HCT116 (cell line): ENCODE data around the gene FER. TPM values are rescaled to one million over a fixed set of nuclear protein-coding genes. Genes with fewer than 3 reads are reported as not detected.
"Not testable (repeated sequence)": the region's sequence is repeated elsewhere in the genome, so short reads cannot be mapped to it uniquely, and the experiment has no call there.

Experiments
- ATAC-seq: fragments of 200-7000 bp; cut with Tn5 transposase; 2 replicates; pipeline ENCODE4 v1.9.1; 2020; ENCODE audit warnings: mild to moderate bottlenecking, moderate library complexity
- BruUV-seq: library from RNA; stranded (reverse); fragments of 400-500 nt; replicated peaks from 2 replicates; lab custom pipeline; 2021; lab: Mats Ljungman, UMichigan
- CTCF ChIA-PET: fragments of 300-600 bp; sonication (Branson Sonifier 250); formaldehyde crosslinking; loops from one replicate; lab custom pipeline; 2021; ENCODE audit warnings: antibody characterized with exemption; lab: Charles Lee
- POLR2A ChIA-PET: fragments of 300-600, 350-600 bp; sonication (Branson Sonifier 250); formaldehyde crosslinking; loops from one replicate; lab custom pipeline; 2021; ENCODE audit warnings: antibody characterized with exemption; lab: Charles Lee
- RAD21 ChIA-PET, 2 experiments: fragments of 300-600 bp; sonication (Branson Sonifier 250); formaldehyde crosslinking; loops; one replicate each; lab custom pipeline; 2023; ENCODE audit warnings: low total read pairs in 2 of 2; ENCODE audit not compliant: uncharacterized antibody in 2 of 2, unreplicated experiment in 2 of 2, low non-redundant PET in 1 of 2; lab: Charles Lee
- DNase-seq: peaks from one replicate; pipeline ENCODE4 v3.0.0-alpha.2; 2010; ENCODE audit warnings: low read depth, low spot score
- H2AFZ ChIP-seq: fragments of 200-600 bp; shearing (Covaris generic), sonication (generic); 2 replicates; pipeline ENCODE4 v1.6.1; 2017; ENCODE audit warnings: low read depth, mixed run types, mixed read lengths, antibody characterized with exemption, low read length; ENCODE audit not compliant: poor library complexity, severe bottlenecking
- H3K27ac ChIP-seq: 2 replicates; pipeline ENCODE4 v1.5.1; 2012; ENCODE audit warnings: low read depth, low read length
- H3K27me3 ChIP-seq: fragments of 200-600 bp; sonication (generic); 2 replicates; pipeline ENCODE4 v1.6.1; 2016; ENCODE audit warnings: mixed run types, low read length, mixed read lengths; ENCODE audit not compliant: insufficient read depth
- H3K36me3 ChIP-seq, 2 experiments: fragments of 200-500 bp in 1 of 2; fragments of 200-600 bp in 1 of 2; sonication (Bioruptor generic) in 1 of 2; sonication (generic) in 1 of 2; 2 replicates each; pipeline versions ENCODE4 v1.5.1 to v1.6.1; 2014 to 2016; ENCODE audit warnings: low read length in 2 of 2, inconsistent platforms in 1 of 2, mixed read lengths in 1 of 2, mixed run types in 1 of 2; ENCODE audit not compliant: insufficient read depth in 2 of 2, control insufficient read depth in 1 of 2
- H3K4me1 ChIP-seq, 2 experiments: fragments of 200-600 bp in 1 of 2; sonication (generic) in 1 of 2; 2 replicates each; pipeline versions ENCODE4 v1.5.1 to v1.6.1; 2012 to 2017; ENCODE audit warnings: low read length in 2 of 2, inconsistent platforms in 1 of 2, mild to moderate bottlenecking in 1 of 2, mixed read lengths in 1 of 2, mixed run types in 1 of 2, moderate library complexity in 1 of 2; ENCODE audit not compliant: insufficient read depth in 2 of 2, control insufficient read depth in 1 of 2
- H3K4me2 ChIP-seq: fragments of 200-600 bp; sonication (generic); 2 replicates; pipeline ENCODE4 v1.6.1; 2017; ENCODE audit warnings: mixed run types, low read length, mixed read lengths
- H3K4me3 ChIP-seq, 2 experiments: fragments of 200-600 bp in 1 of 2; sonication (generic) in 1 of 2; replicated peaks in 1 of 2; 2 replicates each; pipeline ENCODE4 v1.5.1; 2011 to 2016; ENCODE audit warnings: low read length in 2 of 2, control low read depth in 1 of 2, low read depth in 1 of 2, mild to moderate bottlenecking in 1 of 2, mixed read lengths in 1 of 2, mixed run types in 1 of 2
- H3K79me2 ChIP-seq: fragments of 200-600 bp; sonication (generic); 2 replicates; pipeline ENCODE4 v1.6.1; 2017; ENCODE audit warnings: mild to moderate bottlenecking, mixed run types, low read length, moderate library complexity, mixed read lengths; ENCODE audit not compliant: insufficient read depth
- H3K9ac ChIP-seq: fragments of 200-600 bp; sonication (generic); 2 replicates; pipeline ENCODE4 v1.6.1; 2016; ENCODE audit warnings: low read length, mixed read lengths
- H3K9me2 ChIP-seq: fragments of 200-600 bp; sonication (generic), shearing (Covaris generic); 2 replicates; pipeline ENCODE4 v1.6.1; 2017; ENCODE audit warnings: mixed run types, mild to moderate bottlenecking, moderate library complexity; ENCODE audit not compliant: insufficient read depth
- H3K9me3 ChIP-seq, 2 experiments: fragments of 200-500 bp in 1 of 2; fragments of 200-600 bp in 1 of 2; sonication (Bioruptor generic) in 1 of 2; sonication (generic) in 1 of 2; 2 replicates each; pipeline ENCODE4 v1.6.1; 2014 to 2017; ENCODE audit warnings: low read length in 2 of 2, mixed read lengths in 2 of 2, inconsistent platforms in 1 of 2, low read depth in 1 of 2, mild to moderate bottlenecking in 1 of 2, mixed run types in 1 of 2, moderate library complexity in 1 of 2; ENCODE audit not compliant: control insufficient read depth in 1 of 2, insufficient read depth in 1 of 2
- H4K20me1 ChIP-seq: fragments of 200-600 bp; sonication (generic), shearing (Covaris generic); 2 replicates; pipeline ENCODE4 v1.6.1; 2017; ENCODE audit warnings: mixed run types, mild to moderate bottlenecking, moderate library complexity; ENCODE audit not compliant: insufficient read depth
- CBX3 ChIP-seq: IDR thresholded peaks from 2 replicates; pipeline ENCODE4 v1.6.1; 2012; ENCODE audit warnings: low read depth
- CEBPB ChIP-seq: IDR thresholded peaks from 2 replicates; pipeline ENCODE4 v1.6.1; 2012; ENCODE audit warnings: low read depth
- EGR1 ChIP-seq: IDR thresholded peaks from 2 replicates; pipeline ENCODE4 v1.6.1; 2012; ENCODE audit warnings: low read depth
- JUND ChIP-seq: IDR thresholded peaks from 2 replicates; pipeline ENCODE4 v1.6.1; 2012
- SP1 ChIP-seq: IDR thresholded peaks from 2 replicates; pipeline ENCODE4 v1.6.1; 2012; ENCODE audit warnings: low read depth
- ZFX ChIP-seq: fragments of 450-650 bp; IDR thresholded peaks from 2 replicates; pipeline ENCODE4 v1.6.1; 2017
- ZNF274 ChIP-seq: fragments of 200-500 bp; sonication (Bioruptor generic); IDR thresholded peaks from 2 replicates; pipeline ENCODE4 v1.6.1; 2014; ENCODE audit warnings: mild to moderate bottlenecking, low read depth, low read length, inconsistent platforms
- intact Hi-C: fragments of 100-400 bp; cut with micrococcal nuclease; formaldehyde crosslinking; loops from 2 replicates; pipeline ENCODE4 v1.10.0; 2022
- total RNA-seq: library from RNA; stranded (reverse); gene quantifications from one replicate; pipeline ENCODE4 v1.2.1, GENCODE V29; 2021; ENCODE audit not compliant: unreplicated experiment
- TF ChIP-seq, protein P1 (sequence below): IDR thresholded peaks from 2 replicates; pipeline ENCODE4 v1.6.1; 2012
- TF ChIP-seq, protein P2 (sequence below): IDR thresholded peaks from 2 replicates; pipeline ENCODE4 v1.6.1; 2012; ENCODE audit warnings: low read depth

Gene FER
- total RNA-seq, 1 experiment from 2014 or later, result 32.0 TPM

DNA sequence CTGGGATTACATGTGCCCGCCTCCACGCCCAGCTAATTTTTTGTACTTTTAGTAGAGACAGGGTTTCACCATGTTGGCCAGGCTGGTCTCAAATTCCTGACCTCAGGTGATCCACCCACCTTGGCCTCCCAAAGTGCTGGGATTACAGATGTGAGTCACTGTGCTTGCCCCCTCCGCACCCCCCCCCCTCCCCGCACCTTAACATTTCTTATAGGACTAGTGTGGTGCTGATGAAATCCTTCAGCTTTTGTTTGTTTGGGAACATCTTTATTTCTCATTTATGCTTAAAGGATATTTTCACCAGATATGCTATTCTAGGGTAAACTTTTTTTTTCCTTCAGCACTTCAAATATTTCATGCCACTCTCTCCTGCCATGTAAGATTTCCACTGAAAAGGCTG is 46.7 kb downstream of the FER start:
- DNase-seq, BruUV-seq, H3K9ac ChIP-seq, H3K9me2 ChIP-seq, H2AFZ ChIP-seq, RAD21 ChIA-PET, H3K9me3 ChIP-seq, H3K36me3 ChIP-seq, H4K20me1 ChIP-seq, H3K79me2 ChIP-seq, CTCF ChIA-PET, H3K27me3 ChIP-seq, POLR2A ChIA-PET, H3K27ac ChIP-seq, H3K4me3 ChIP-seq: not testable (repeated sequence)
- ATAC-seq, result 0 out of 2 replicates have a peak, but pooled peaks have one; percentile 29
- intact Hi-C loops, result loop anchor here (5.0 kb wide), 1 partner anchor 47 kb away; the partner anchor contains the start of gene FER
- Histone ChIP-seq H3K4me2 (peak overlapping the region; percentile 37), H3K4me1 (peaks cover 5 to 38% of the 10 kb centered on the region in 2 experiments; a peak in 3 of 4 replicates)
- TF ChIP-seq EGR1, result peak; percentile 36; the same call in 1 of the 2 replicates
- 0 out of 2 replicates have a peak, but pooled peaks have one; percentile 9 for TF ChIP-seq SP1
- TF ChIP-seq, protein P1, sequence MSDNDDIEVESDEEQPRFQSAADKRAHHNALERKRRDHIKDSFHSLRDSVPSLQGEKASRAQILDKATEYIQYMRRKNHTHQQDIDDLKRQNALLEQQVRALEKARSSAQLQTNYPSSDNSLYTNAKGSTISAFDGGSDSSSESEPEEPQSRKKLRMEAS, result peak; percentile 28; the same call in 1 of the 2 replicates
- peak; percentile 17; the same call in 1 of the 2 replicates for TF ChIP-seq JUND
- TF ChIP-seq CEBPB, result peak; percentile 56

DNA sequence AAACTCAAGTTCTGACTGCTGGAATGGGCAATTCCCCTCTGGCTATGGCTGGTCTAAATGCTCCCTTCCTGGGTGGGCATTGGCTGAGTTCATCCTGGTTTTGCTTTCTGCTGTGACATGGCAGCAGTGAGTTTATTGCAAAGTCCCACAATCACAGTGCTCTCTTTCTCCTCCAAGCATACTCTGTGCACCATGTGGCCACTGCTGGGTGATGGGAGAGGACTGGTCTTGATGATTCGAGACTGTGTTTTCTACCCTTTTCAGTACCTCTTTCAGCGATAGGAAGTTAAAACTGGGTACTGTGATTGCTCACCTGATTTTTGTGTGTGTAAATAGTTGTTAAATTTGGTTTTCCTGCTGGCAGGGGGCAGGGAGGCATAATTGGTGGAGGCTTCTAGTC is 49.7 kb downstream of the FER start:
- ATAC-seq (no peak), DNase-seq (no peak)
- H3K79me2 ChIP-seq, result no peaks in the 10 kb centered on the region
- POLR2A ChIA-PET, result no interaction called here
- BruUV-seq, result no TSS peak
- RAD21 ChIA-PET, result no interaction called here
- no peaks in the 10 kb centered on the region for H4K20me1 ChIP-seq
- H3K9me2 ChIP-seq, result no peaks in the 10 kb centered on the region
- H3K4me1 ChIP-seq, result peaks cover 19 to 47% of the 10 kb centered on the region in 2 experiments
- H3K9me3 ChIP-seq, result no peaks in the 10 kb centered on the region
- no peak overlapping the region for H3K4me3 ChIP-seq
- TF ChIP-seq ZNF274 (no peak), CBX3 (no peak), ZFX (no peak)
- TF ChIP-seq, protein P2, sequence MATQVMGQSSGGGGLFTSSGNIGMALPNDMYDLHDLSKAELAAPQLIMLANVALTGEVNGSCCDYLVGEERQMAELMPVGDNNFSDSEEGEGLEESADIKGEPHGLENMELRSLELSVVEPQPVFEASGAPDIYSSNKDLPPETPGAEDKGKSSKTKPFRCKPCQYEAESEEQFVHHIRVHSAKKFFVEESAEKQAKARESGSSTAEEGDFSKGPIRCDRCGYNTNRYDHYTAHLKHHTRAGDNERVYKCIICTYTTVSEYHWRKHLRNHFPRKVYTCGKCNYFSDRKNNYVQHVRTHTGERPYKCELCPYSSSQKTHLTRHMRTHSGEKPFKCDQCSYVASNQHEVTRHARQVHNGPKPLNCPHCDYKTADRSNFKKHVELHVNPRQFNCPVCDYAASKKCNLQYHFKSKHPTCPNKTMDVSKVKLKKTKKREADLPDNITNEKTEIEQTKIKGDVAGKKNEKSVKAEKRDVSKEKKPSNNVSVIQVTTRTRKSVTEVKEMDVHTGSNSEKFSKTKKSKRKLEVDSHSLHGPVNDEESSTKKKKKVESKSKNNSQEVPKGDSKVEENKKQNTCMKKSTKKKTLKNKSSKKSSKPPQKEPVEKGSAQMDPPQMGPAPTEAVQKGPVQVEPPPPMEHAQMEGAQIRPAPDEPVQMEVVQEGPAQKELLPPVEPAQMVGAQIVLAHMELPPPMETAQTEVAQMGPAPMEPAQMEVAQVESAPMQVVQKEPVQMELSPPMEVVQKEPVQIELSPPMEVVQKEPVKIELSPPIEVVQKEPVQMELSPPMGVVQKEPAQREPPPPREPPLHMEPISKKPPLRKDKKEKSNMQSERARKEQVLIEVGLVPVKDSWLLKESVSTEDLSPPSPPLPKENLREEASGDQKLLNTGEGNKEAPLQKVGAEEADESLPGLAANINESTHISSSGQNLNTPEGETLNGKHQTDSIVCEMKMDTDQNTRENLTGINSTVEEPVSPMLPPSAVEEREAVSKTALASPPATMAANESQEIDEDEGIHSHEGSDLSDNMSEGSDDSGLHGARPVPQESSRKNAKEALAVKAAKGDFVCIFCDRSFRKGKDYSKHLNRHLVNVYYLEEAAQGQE, result no peak
- no peaks in the 10 kb centered on the region for H3K27me3 ChIP-seq
- CTCF ChIA-PET, result no interaction called here
- H2AFZ ChIP-seq, result no peak overlapping the region
- H3K36me3 ChIP-seq, result no peaks in the 10 kb centered on the region
- H3K4me2 ChIP-seq, result no peak overlapping the region
- intact Hi-C loops, result no loop called here
- H3K9ac ChIP-seq, result no peak overlapping the region
- H3K27ac ChIP-seq, result no peak overlapping the region
